Body of pancreas (tissue), 4 donors: ENCODE data around the gene EEFSEC. TPM values are rescaled to one million over a fixed set of nuclear protein-coding genes. Genes with fewer than 3 reads are reported as not detected.

ENCODE experiments used
- ATAC-seq: fragments of 150-250 bp; one replicate; pipeline ENCODE4 v1.9.1; 2016
- DNase-seq, 4 donors: peaks; one replicate each; pipeline ENCODE4 v3.0.0-alpha.2; 2019
- H3K27ac ChIP-seq, 4 donors: fragments of 200-600 bp; sonication (generic); 1 replicate in 3 of 4; 2 replicates in 1 of 4; pipeline versions ENCODE4 v1.5.1 to v1.6.1; 2016 to 2019; ENCODE audit warnings: mild to moderate bottlenecking in 1 of 4, mixed read lengths in 1 of 4, moderate library complexity in 1 of 4
- H3K27me3 ChIP-seq, 2 donors: fragments of 200-600 bp; sonication (generic); one replicate each; pipeline ENCODE4 v1.6.0; 2016; ENCODE audit warnings: mild to moderate bottlenecking in 1 of 2
- H3K36me3 ChIP-seq, 2 donors: fragments of 200-600 bp; sonication (generic); replicated peaks in 1 of 2; 2 replicates each; pipeline ENCODE4 v1.5.1; 2016; ENCODE audit warnings: low read depth in 2 of 2; ENCODE audit not compliant: insufficient read depth in 1 of 2
- H3K4me1 ChIP-seq: fragments of 200-600 bp; sonication (generic); one replicate; pipeline ENCODE4 v1.6.0; 2016
- H3K4me3 ChIP-seq, 2 donors: fragments of 200-600 bp; sonication (generic); 1 replicate in 1 of 2; 2 replicates in 1 of 2; pipeline ENCODE4 v1.5.1; 2016 to 2019
- H3K9me3 ChIP-seq, 3 donors: fragments of 200-600 bp; sonication (generic); 1 replicate in 2 of 3; 2 replicates in 1 of 3; pipeline ENCODE4 v1.5.1; 2016
- POLR2A ChIP-seq, 3 donors: fragments of 450-650 bp; IDR thresholded peaks; one replicate each; pipeline ENCODE4 v1.6.1; 2016; ENCODE audit warnings: antibody characterized with exemption in 3 of 3, mild to moderate bottlenecking in 2 of 3
- WGBS, 2 donors: methylation state at CpG; one replicate each; pipeline ENCODE4 v1.1.5; 2017; 5-methylcytosine and 5-hydroxymethylcytosine counted together
- intact Hi-C: fragments of 100-400 bp; cut with DNase I; formaldehyde crosslinking; loops from one replicate; pipeline ENCODE4 v1.15.1; 2023
- total RNA-seq, 2 donors: library from RNA; depleted of rRNA; stranded (reverse); fragments of >200 nt; gene quantifications; one replicate each; pipeline ENCODE4 v1.1.0, GENCODE V29; 2016
- TF ChIP-seq, protein P1 (sequence below), 7 experiments: fragments of 450-650 bp in 4 of 7; fragments of 200-600 bp in 3 of 7; sonication (generic) in 3 of 7; IDR thresholded peaks; one replicate each; pipeline ENCODE4 v1.5.1; 2016 to 2019; ENCODE audit warnings: antibody characterized with exemption in 7 of 7

EEFSEC gene
- total RNA-seq, 2 donors from 2014 or later, result 8.6 to 33.0 TPM

DNA sequence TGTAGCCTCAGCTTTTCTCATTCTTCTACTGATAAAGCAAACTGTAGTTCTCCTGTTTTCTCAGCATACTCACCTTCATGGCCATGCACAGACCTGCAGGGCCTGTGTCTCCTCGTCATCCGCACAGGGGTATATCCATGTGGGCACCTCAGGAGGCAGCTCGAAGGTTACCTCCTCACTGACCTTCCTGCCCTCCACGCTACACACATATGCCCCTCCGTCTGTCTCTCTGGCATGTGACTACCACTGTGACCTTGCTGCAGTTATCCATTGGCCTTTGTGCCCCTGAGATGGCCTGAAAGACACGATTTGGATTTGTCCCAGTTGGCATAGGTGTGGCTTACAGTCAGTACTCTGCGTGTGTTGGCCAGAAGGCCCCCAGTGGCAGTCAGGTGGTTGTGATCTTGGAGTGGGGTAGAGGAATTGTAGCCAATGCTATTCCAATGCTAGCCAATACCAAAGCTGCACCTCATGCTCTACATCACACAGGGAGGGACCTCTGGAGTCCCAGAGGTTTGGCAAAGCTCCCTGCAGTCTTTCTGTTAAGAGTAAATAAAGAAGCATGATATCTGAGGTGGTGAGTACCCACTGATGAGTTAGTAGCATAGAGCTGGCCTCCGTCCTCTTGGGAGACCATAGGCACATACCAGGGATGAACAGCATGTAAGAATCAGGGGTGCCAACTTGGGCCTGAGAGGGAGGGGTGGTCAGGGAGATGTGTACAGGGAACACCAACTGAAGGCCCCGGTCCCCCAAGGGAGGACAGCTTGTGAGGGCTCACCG, 143.4 kb downstream of the EEFSEC start:
- TF ChIP-seq POLR2A (IDR thresholded peaks at IDR 0.05), result no peak
- TF ChIP-seq, protein P1, sequence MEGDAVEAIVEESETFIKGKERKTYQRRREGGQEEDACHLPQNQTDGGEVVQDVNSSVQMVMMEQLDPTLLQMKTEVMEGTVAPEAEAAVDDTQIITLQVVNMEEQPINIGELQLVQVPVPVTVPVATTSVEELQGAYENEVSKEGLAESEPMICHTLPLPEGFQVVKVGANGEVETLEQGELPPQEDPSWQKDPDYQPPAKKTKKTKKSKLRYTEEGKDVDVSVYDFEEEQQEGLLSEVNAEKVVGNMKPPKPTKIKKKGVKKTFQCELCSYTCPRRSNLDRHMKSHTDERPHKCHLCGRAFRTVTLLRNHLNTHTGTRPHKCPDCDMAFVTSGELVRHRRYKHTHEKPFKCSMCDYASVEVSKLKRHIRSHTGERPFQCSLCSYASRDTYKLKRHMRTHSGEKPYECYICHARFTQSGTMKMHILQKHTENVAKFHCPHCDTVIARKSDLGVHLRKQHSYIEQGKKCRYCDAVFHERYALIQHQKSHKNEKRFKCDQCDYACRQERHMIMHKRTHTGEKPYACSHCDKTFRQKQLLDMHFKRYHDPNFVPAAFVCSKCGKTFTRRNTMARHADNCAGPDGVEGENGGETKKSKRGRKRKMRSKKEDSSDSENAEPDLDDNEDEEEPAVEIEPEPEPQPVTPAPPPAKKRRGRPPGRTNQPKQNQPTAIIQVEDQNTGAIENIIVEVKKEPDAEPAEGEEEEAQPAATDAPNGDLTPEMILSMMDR (IDR thresholded peaks at IDR 0.05), result no peak
- intact Hi-C loops, result loop anchor here (10.0 kb wide), 1 partner anchor 288 kb away; no protein-coding TSS in a partner anchor
- 74 to 78% methylated on average over 10 of the region's 10 CpGs for WGBS, 2 donors

DNA sequence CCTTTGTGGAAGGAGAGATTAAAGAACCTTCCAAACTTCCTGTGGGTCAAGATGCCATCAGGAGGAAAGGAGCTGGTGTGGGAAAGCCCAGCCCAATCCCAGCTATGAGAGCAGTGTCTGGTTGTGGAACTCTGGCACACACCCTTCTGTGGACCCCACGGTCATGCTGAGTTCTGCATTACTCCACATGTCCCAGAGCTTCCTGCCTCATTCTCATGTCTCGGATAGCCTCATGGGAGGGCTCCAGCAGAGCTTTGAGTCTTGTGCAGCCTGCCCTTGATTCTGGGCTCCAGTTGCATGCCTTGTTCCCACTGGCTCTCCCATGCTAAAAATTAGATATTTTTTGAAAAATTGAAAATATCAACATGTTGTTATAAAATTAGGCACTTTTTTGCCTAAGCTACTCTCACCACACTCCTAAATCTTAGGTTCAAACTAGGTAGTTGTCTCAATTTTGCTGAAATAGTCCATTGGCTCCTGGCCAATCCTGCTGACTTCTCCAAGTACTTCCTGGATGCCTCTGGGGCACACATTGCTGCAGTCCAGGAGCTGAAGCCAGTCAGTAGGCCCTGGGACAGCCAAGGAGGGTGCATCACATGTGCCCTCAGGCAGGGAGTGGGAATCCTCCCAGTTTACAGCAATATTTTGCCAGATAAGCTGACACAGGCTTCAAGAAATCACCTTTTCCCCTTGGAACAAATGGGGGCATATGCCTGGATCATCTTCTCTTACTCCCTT, 144.3 kb downstream of the EEFSEC start:
- 84 to 100% methylated on average over 1 to 2 of the region's 2 CpGs for WGBS, 2 donors
- Histone ChIP-seq H3K4me3 (no peak overlapping the region), H3K4me1 (no peaks in the 10 kb centered on the region), H3K36me3 (no peaks in the 10 kb centered on the region), H3K9me3 (no peaks in the 10 kb centered on the region), H3K27ac (no peak overlapping the region), H3K27me3 (no peaks in the 10 kb centered on the region)
- intact Hi-C loops, result loop anchor here (10.0 kb wide), 1 partner anchor 287 kb away; no protein-coding TSS in a partner anchor
- TF ChIP-seq, protein P1 (IDR thresholded peaks at IDR 0.05), result no peak
- TF ChIP-seq POLR2A (IDR thresholded peaks at IDR 0.05), result no peak
- ATAC-seq, result peak; percentile 42
- peak in 3 of 4 donors; percentile 54 to 64 (median 55) for DNase-seq

More for the DNA sequence above, 143.4 kb downstream of the EEFSEC start:
- Histone ChIP-seq H3K4me1 (no peaks in the 10 kb centered on the region), H3K4me3 (no peak overlapping the region), H3K36me3 (no peaks in the 10 kb centered on the region), H3K27ac (no peak overlapping the region), H3K27me3 (no peaks in the 10 kb centered on the region), H3K9me3 (no peaks in the 10 kb centered on the region)
- ATAC-seq (no peak), DNase-seq (no peak)

DNA sequence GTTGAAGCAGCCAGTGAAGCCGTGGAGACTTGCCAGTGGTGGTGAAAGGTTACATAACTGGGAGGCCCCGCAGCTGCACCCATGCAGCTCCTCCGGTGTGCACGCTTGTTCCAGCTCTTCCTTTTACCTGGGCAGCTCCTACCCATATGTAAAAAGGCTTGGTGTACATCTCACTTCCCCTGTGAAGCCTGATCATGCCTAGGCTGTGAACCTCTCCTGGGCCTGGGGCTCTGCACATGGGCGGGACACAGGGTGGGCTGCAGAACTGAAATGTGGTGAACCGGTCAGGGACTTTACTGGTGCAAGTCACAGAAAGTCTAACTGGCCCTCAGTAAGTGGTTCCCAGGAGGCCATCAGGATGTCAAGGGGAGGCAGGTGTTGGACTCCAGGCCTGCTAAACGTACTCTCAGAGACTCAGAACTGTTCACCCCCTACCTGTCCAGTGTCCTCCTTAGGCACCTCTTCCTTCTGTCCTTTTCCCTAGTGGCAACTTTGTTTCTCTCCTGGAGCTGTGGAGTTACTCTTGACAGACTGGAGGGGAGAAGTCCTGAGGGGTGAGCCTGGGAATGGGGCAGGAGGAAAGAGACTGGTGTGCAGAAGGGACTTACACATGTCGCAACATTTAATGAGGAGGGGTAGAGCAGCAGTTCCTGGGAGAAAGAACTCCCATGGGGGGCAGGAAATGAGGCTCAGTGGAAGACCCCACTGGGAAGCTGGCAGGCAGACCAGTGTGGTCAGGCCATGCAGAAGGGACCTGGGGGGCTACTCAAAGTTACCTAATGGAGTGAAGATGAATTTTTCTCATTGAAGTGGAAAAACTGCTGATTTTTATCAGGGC, 148.1 kb downstream of the EEFSEC start:
- Histone ChIP-seq H3K27ac (no peak overlapping the region), H3K4me1 (no peaks in the 10 kb centered on the region), H3K27me3 (no peaks in the 10 kb centered on the region), H3K9me3 (no peaks in the 10 kb centered on the region), H3K36me3 (no peaks in the 10 kb centered on the region), H3K4me3 (no peak overlapping the region)
- DNase-seq, result no peak
- WGBS, 2 donors, result 94 to 95% methylated on average over 5 to 8 of the region's 8 CpGs
- intact Hi-C loops, result no loop called here
- no peak for TF ChIP-seq POLR2A (IDR thresholded peaks at IDR 0.05)
- TF ChIP-seq, protein P1 (IDR thresholded peaks at IDR 0.05), result no peak
- ATAC-seq, result no peak

DNA sequence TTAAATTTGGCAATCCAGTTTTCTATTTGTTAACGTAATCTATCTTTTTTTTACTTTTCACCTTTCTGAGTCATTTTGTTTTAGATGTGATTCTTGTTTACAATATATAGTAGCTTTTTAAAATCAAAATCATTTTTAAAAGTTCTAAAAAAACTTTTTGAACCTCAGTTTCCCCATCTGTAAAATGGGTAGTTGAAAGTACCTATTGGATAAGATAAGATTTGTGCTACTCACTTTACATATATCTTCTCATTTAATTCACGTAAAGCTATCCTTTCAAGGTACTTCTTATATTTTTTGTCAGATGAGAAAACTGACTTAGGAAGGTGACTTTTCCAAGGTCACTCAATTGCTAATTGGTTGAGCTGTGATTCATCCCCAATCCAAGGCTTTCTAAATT, 153.2 kb downstream of the EEFSEC start:
- H3K9me3 ChIP-seq, result no peaks in the 10 kb centered on the region
- H3K27ac ChIP-seq, result no peak overlapping the region
- H3K4me3 ChIP-seq, result no peak overlapping the region
- H3K27me3 ChIP-seq, result no peaks in the 10 kb centered on the region
- ATAC-seq (no peak), DNase-seq (no peak)
- H3K36me3 ChIP-seq, result no peaks in the 10 kb centered on the region
- H3K4me1 ChIP-seq, result peaks cover 30% of the 10 kb centered on the region
- intact Hi-C loops, result no loop called here
- 94 to 96% methylated on average over 2 of the region's 2 CpGs for WGBS, 2 donors
- no peak for TF ChIP-seq POLR2A (IDR thresholded peaks at IDR 0.05)
- TF ChIP-seq, protein P1 (IDR thresholded peaks at IDR 0.05), result no peak
